T-helper 17 cell (primary cell): Measurements from ENCODE around the gene ZNF516. TPM values are rescaled to one million over a fixed set of nuclear protein-coding genes. Genes with fewer than 3 reads are reported as not detected.
A peak's percentile ranks its signal among the peaks of the same experiment; 100 is the strongest.

Experiments
- ATAC-seq: fragments of 150-1000 bp; cut with Tn5 transposase; 2 replicates; pipeline ENCODE4 v1.10.0; 2021; ENCODE audit warnings: mild to moderate bottlenecking, moderate library complexity
- DNase-seq, 3 donors: peaks; one replicate each; pipeline versions ENCODE4 v3.0.0 to v3.0.0-alpha.2; 2020 to 2021
- H3K9me3 ChIP-seq: one replicate; pipeline ENCODE4 v1.7.0; 2013; ENCODE audit warnings: low read length, mild to moderate bottlenecking; ENCODE audit not compliant: control insufficient read depth, poor library complexity, severe bottlenecking
- H3K27ac Mint-ChIP-seq: one replicate; pipeline ENCODE4 v1.8.0; 2022; ENCODE audit warnings: mild to moderate bottlenecking, moderate library complexity, mixed read lengths
- H3K27me3 Mint-ChIP-seq: one replicate; pipeline ENCODE4 v1.8.0; 2022; ENCODE audit warnings: mixed read lengths
- H3K36me3 Mint-ChIP-seq: one replicate; pipeline ENCODE4 v1.8.0; 2022; ENCODE audit warnings: low read depth, mixed read lengths
- H3K4me1 Mint-ChIP-seq: one replicate; pipeline ENCODE4 v1.8.0; 2022; ENCODE audit warnings: mild to moderate bottlenecking, mixed read lengths
- H3K4me3 Mint-ChIP-seq: one replicate; pipeline ENCODE4 v1.8.0; 2022; ENCODE audit warnings: mild to moderate bottlenecking, moderate library complexity, mixed read lengths
- total RNA-seq, 4 donors: library from RNA in 2 of 4; stranded (reverse) in 2 of 4; gene quantifications; one replicate each; pipeline ENCODE4 v1.2.3 and lab custom pipeline; 2022 to 2026

The ZNF516 gene
- total RNA-seq, 2 donors from 2014 or later: 16.5 to 29.6 TPM

GRCh38 chr18:76449111-76449453 is 46.0 kb downstream of the ZNF516 start:
- ATAC-seq (no peak), DNase-seq (no peak)
- Mint-ChIP-seq H3K27me3 (no peaks in the 10 kb centered on the region), H3K27ac (peak overlapping the region; percentile 77), H3K4me3 (peak overlapping the region; percentile 69), H3K36me3 (no peaks in the 10 kb centered on the region), H3K4me1 (peaks cover 65% of the 10 kb centered on the region)
- H3K9me3 ChIP-seq: no peaks in the 10 kb centered on the region

- H3K4me3 Mint-ChIP-seq: no peak overlapping the region
- peak overlapping the region; percentile 77 for H3K27ac Mint-ChIP-seq
- H3K4me1 Mint-ChIP-seq: peaks cover 61% of the 10 kb centered on the region
- DNase-seq (no peak), ATAC-seq (peak; percentile 31)
- no peaks in the 10 kb centered on the region for H3K9me3 ChIP-seq
- H3K36me3 Mint-ChIP-seq: no peaks in the 10 kb centered on the region
- no peaks in the 10 kb centered on the region for H3K27me3 Mint-ChIP-seq
Observed at GRCh38 chr18:76448256-76449110, 46.6 kb downstream of the ZNF516 start.

GRCh38 chr18:76447258-76447890 is 47.7 kb downstream of the ZNF516 start:
- DNase-seq (no peak), ATAC-seq (no peak)
- Mint-ChIP-seq H3K27ac (no peak overlapping the region), H3K27me3 (no peaks in the 10 kb centered on the region), H3K36me3 (no peaks in the 10 kb centered on the region), H3K4me3 (no peak overlapping the region), H3K4me1 (peaks cover 53% of the 10 kb centered on the region)
- H3K9me3 ChIP-seq: no peaks in the 10 kb centered on the region

GRCh38 chr18:76446321-76447257 is 48.5 kb downstream of the ZNF516 start:
- Mint-ChIP-seq H3K4me1 (peaks cover 46% of the 10 kb centered on the region), H3K27me3 (no peaks in the 10 kb centered on the region), H3K4me3 (no peak overlapping the region), H3K27ac (peak overlapping the region; percentile 49), H3K36me3 (no peaks in the 10 kb centered on the region)
- no peak for DNase-seq
- ATAC-seq: no peak
- no peaks in the 10 kb centered on the region for H3K9me3 ChIP-seq

- DNase-seq: no peak
- peak overlapping the region; percentile 29 for H3K27ac Mint-ChIP-seq
Observed at GRCh38 chr18:76445741-76446232, 49.3 kb downstream of the ZNF516 start.

GRCh38 chr18:76445275-76445674 is 49.8 kb downstream of the ZNF516 start:
- no peaks in the 10 kb centered on the region for H3K9me3 ChIP-seq
- DNase-seq (no peak), ATAC-seq (no peak)
- Mint-ChIP-seq H3K4me1 (peaks cover 38% of the 10 kb centered on the region), H3K4me3 (no peak overlapping the region), H3K27me3 (no peaks in the 10 kb centered on the region), H3K36me3 (peaks cover 2% of the 10 kb centered on the region), H3K27ac (peak overlapping the region; percentile 29)

More at GRCh38 chr18:76445741-76446232, 49.3 kb downstream of the ZNF516 start:
- H3K4me1 Mint-ChIP-seq: peaks cover 41% of the 10 kb centered on the region
- no peaks in the 10 kb centered on the region for H3K27me3 Mint-ChIP-seq
- no peaks in the 10 kb centered on the region for H3K9me3 ChIP-seq
- no peaks in the 10 kb centered on the region for H3K36me3 Mint-ChIP-seq
- no peak overlapping the region for H3K4me3 Mint-ChIP-seq
- no peak for ATAC-seq

GRCh38 chr18:76444446-76445105 is 50.5 kb downstream of the ZNF516 start:
- DNase-seq (no peak), ATAC-seq (no peak)
- Mint-ChIP-seq H3K27me3 (no peaks in the 10 kb centered on the region), H3K27ac (no peak overlapping the region), H3K36me3 (peaks cover 2% of the 10 kb centered on the region), H3K4me1 (peaks cover 38% of the 10 kb centered on the region), H3K4me3 (no peak overlapping the region)
- H3K9me3 ChIP-seq: no peaks in the 10 kb centered on the region

GRCh38 chr18:76443519-76444445 is 51.3 kb downstream of the ZNF516 start:
- no peak overlapping the region for H3K27ac Mint-ChIP-seq
- peaks cover 32% of the 10 kb centered on the region for H3K4me1 Mint-ChIP-seq
- H3K9me3 ChIP-seq: no peaks in the 10 kb centered on the region
- DNase-seq (no peak), ATAC-seq (no peak)
- peaks cover 2% of the 10 kb centered on the region for H3K36me3 Mint-ChIP-seq
- no peak overlapping the region for H3K4me3 Mint-ChIP-seq
- no peaks in the 10 kb centered on the region for H3K27me3 Mint-ChIP-seq

GRCh38 chr18:76442413-76443171 is 52.5 kb downstream of the ZNF516 start:
- ATAC-seq (no peak), DNase-seq (no peak)
- Mint-ChIP-seq H3K27me3 (no peaks in the 10 kb centered on the region), H3K36me3 (peaks cover 2% of the 10 kb centered on the region), H3K27ac (no peak overlapping the region), H3K4me1 (peaks cover 25% of the 10 kb centered on the region), H3K4me3 (no peak overlapping the region)
- H3K9me3 ChIP-seq: no peaks in the 10 kb centered on the region

GRCh38 chr18:76441668-76442412 is 53.2 kb downstream of the ZNF516 start:
- no peak overlapping the region for H3K4me3 Mint-ChIP-seq
- no peak for ATAC-seq
- no peaks in the 10 kb centered on the region for H3K9me3 ChIP-seq
- H3K27ac Mint-ChIP-seq: no peak overlapping the region
- peaks cover 2% of the 10 kb centered on the region for H3K36me3 Mint-ChIP-seq
- DNase-seq: no peak
- H3K4me1 Mint-ChIP-seq: peaks cover 20% of the 10 kb centered on the region
- no peaks in the 10 kb centered on the region for H3K27me3 Mint-ChIP-seq
